ENCODE measurements around the gene POLD1.

- TF ChIP-seq CTCF (IDR thresholded peaks at IDR 0.05; ENCODE audit: poor library complexity), result no peak
- TF ChIP-seq EZH2phosphoT487 (IDR thresholded peaks at IDR 0.05; ENCODE audit: low read depth, severe bottlenecking, unreplicated experiment), result no peak
- TF ChIP-seq EZH2 (IDR thresholded peaks at IDR 0.05; ENCODE audit: borderline replicate concordance), result no peak
Observed at GRCh38 chr19:50379602-50380001, 4.5 kb upstream of the POLD1 start.

All from hepatocyte (in vitro differentiated cells).